GM21529 (cell line): ENCODE results near the gene CDC37L1.
"Not testable (repeated sequence)": the region's sequence is repeated elsewhere in the genome, so short reads cannot be mapped to it uniquely, and the experiment has no call there.

Experiments
- ATAC-seq: cut with Tn5 transposase; IDR thresholded peaks from one replicate; pipeline ENCODE4 v1.9.1; 2021; ENCODE audit not compliant: unreplicated experiment

CDC37L1 gene

GRCh38 chr9:4748612-4749011 is 69.2 kb downstream of the CDC37L1 start:
- ATAC-seq: no peak

DNA sequence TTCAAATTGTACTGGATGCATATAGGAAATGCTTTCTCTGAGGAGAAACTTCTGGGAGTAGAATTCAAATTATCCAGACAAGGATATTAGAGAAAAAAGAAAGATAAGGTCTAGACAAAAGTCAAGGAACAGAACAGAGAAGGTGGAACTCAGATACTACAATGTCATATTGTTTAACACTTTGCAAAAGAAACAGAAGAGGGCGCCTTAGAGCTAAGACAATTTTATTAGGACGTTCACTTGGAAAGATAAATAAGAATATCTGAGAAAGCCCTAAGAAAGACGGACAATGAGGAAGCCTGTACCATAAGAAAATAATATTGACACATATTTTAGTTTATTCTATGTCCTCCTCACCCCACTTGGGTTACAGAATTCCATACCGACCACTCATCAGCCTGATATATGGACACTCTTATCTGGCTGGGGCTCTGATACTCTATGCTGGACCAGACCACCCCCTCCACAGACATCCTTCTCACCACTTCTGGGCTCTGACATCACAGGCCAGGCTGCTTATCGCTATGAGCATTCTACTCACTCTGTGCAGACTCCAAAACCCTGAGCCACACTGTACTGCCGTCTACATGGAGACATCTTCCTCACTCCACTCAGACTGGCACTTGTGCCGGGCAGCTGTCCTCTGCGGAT is 70.8 kb downstream of the CDC37L1 start:
- ATAC-seq: no peak

- not testable (repeated sequence) for ATAC-seq
These were observed 75.2 kb downstream of the CDC37L1 start for GRCh38 chr9:4754530-4754929.

DNA sequence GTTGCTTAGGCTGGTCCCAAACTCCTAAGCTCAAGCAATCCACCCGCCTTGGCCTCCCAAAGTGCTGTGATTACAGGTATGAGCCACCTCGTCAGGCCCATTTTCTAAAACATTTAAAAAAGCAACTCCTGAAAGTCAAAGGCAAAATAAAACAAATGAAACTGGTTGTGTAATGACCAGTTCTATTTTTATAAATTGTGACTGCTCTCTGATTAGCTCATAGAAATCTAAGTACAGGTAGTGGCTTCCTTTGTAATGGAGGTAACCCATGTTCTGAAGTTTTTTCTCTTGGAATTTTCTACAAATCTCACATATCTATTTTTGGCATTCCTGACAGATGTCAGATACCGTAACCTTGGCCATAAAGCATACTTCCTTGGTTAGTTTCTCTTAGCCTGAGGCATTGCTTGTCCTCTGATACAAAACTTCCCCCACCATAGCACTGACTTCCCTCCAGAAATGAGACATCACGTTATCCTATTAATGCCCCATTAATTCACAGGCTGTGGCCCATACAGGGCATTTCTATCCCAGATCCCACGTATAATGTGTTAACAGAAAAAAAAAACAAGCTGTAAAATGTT is 75.7 kb downstream of the CDC37L1 start:
- no peak for ATAC-seq

GRCh38 chr9:4756420-4756819 is 77.1 kb downstream of the CDC37L1 start:
- ATAC-seq: no peak
